Skin of body (tissue), 2 donors: ENCODE measurements around the gene GREB1L. TPM values are rescaled to one million over a fixed set of nuclear protein-coding genes. Genes with fewer than 3 reads are reported as not detected.
"Not testable (repeated sequence)": the region's sequence is repeated elsewhere in the genome, so short reads cannot be mapped to it uniquely, and the experiment has no call there.

ENCODE experiments used
- DNase-seq: peaks from one replicate; lab custom pipeline; 2025; lab: John Stamatoyannopoulos, UW
- total RNA-seq: library from RNA; depleted of rRNA; stranded (reverse); fragments of >200 nt; gene quantifications from one replicate; pipeline ENCODE4 v1.2.3, GENCODE V29; 2014

Gene GREB1L
- total RNA-seq, 1 donor from 2014 or later, result 4.2 TPM

GRCh38 chr18:21363348-21363747, 121.3 kb downstream of the GREB1L start:
- no peak for DNase-seq

- no peak for DNase-seq
Measured at GRCh38 chr18:21364471-21364870, 122.4 kb downstream of the GREB1L start.

- DNase-seq, result no peak
Measured at GRCh38 chr18:21366896-21367295, 124.9 kb downstream of the GREB1L start.

GRCh38 chr18:21369146-21369545, 127.1 kb downstream of the GREB1L start:
- no peak for DNase-seq

GRCh38 chr18:21369597-21369996, 127.6 kb downstream of the GREB1L start:
- DNase-seq, result not testable (repeated sequence)

GRCh38 chr18:21383031-21383430, 141.0 kb downstream of the GREB1L start:
- no peak for DNase-seq

GRCh38 chr18:21386523-21387240, 144.7 kb downstream of the GREB1L start:
- no peak for DNase-seq

- no peak for DNase-seq
Measured at GRCh38 chr18:21387886-21388285, 145.9 kb downstream of the GREB1L start.

- DNase-seq, result no peak
Measured at GRCh38 chr18:21389283-21389682, 147.3 kb downstream of the GREB1L start.

- DNase-seq, result no peak
Measured at GRCh38 chr18:21389903-21390302, 147.9 kb downstream of the GREB1L start.

GRCh38 chr18:21391074-21391673, 149.1 kb downstream of the GREB1L start:
- DNase-seq, result no peak

- DNase-seq, result no peak
Measured at GRCh38 chr18:21393986-21394385, 152.0 kb downstream of the GREB1L start.

GRCh38 chr18:21398121-21398520, 156.1 kb downstream of the GREB1L start:
- DNase-seq, result no peak

- no peak for DNase-seq
Measured at GRCh38 chr18:21402272-21402671, 160.2 kb downstream of the GREB1L start.

GRCh38 chr18:21404426-21404825, 162.4 kb downstream of the GREB1L start:
- no peak for DNase-seq

- DNase-seq, result no peak
Measured at GRCh38 chr18:21406116-21406515, 164.1 kb downstream of the GREB1L start.

- no peak for DNase-seq
Measured at GRCh38 chr18:21408681-21409080, 166.6 kb downstream of the GREB1L start.

- no peak for DNase-seq
Measured at GRCh38 chr18:21433436-21433835, 191.4 kb downstream of the GREB1L start.

GRCh38 chr18:21439431-21439846, 197.4 kb downstream of the GREB1L start:
- DNase-seq, result peak; percentile 3

GRCh38 chr18:21441670-21442069, 199.6 kb downstream of the GREB1L start:
- DNase-seq, result no peak

GRCh38 chr18:21443776-21444464, 201.9 kb downstream of the GREB1L start:
- DNase-seq, result no peak

GRCh38 chr18:21444465-21445212, 202.6 kb downstream of the GREB1L start:
- DNase-seq, result no peak
